ENCODE data around the gene HERPUD1.
A peak's percentile ranks its signal among the peaks of the same experiment; 100 is the strongest.
"Not testable (repeated sequence)": the region's sequence is repeated elsewhere in the genome, so short reads cannot be mapped to it uniquely, and the experiment has no call there.

The HERPUD1 gene

GRCh38 chr16:56911771-56912571 is 20.0 kb upstream of the HERPUD1 start:
- DNase-seq (ENCODE audit: low read depth): no peak

- DNase-seq (ENCODE audit: low read depth): no peak
Measured at GRCh38 chr16:56912746-56913708, 18.9 kb upstream of the HERPUD1 start.

GRCh38 chr16:56914896-56915295 is 17.0 kb upstream of the HERPUD1 start:
- DNase-seq (ENCODE audit: low read depth): no peak

- DNase-seq (ENCODE audit: low read depth): no peak
Measured at GRCh38 chr16:56915336-56916119, 16.4 kb upstream of the HERPUD1 start.

GRCh38 chr16:56916571-56917403 is 15.2 kb upstream of the HERPUD1 start:
- DNase-seq (ENCODE audit: low read depth): no peak

- DNase-seq (ENCODE audit: low read depth): no peak
Measured at GRCh38 chr16:56918467-56919012, 13.4 kb upstream of the HERPUD1 start.

- DNase-seq (ENCODE audit: low read depth): no peak
Measured at GRCh38 chr16:56919099-56919800, 12.7 kb upstream of the HERPUD1 start.

- no peak for DNase-seq (ENCODE audit: low read depth)
Measured at GRCh38 chr16:56921571-56921970, 10.4 kb upstream of the HERPUD1 start.

GRCh38 chr16:56923481-56924091 is 8.4 kb upstream of the HERPUD1 start:
- no peak for DNase-seq (ENCODE audit: low read depth)

- DNase-seq (ENCODE audit: low read depth): no peak
Measured at GRCh38 chr16:56927471-56927870, 4.5 kb upstream of the HERPUD1 start.

- no peak for DNase-seq (ENCODE audit: low read depth)
Measured at GRCh38 chr16:56929639-56930038, 2.3 kb upstream of the HERPUD1 start.

GRCh38 chr16:56930486-56931270 is 1.3 kb upstream of the HERPUD1 start:
- no peak for DNase-seq (ENCODE audit: low read depth)

GRCh38 chr16:56931271-56931891 is 561 bp upstream of the HERPUD1 start:
- DNase-seq (ENCODE audit: low read depth): peak; percentile 7

- DNase-seq (ENCODE audit: low read depth): peak; percentile 9
Measured at GRCh38 chr16:56932721-56933619, 1.0 kb downstream of the HERPUD1 start.

- DNase-seq (ENCODE audit: low read depth): no peak
Measured at GRCh38 chr16:56933828-56934598, 2.1 kb downstream of the HERPUD1 start.

GRCh38 chr16:56934599-56935145 is 2.7 kb downstream of the HERPUD1 start:
- not testable (repeated sequence) for DNase-seq (ENCODE audit: low read depth)

Data from activated T-cell treated with anti-CD3 and anti-CD28 coated beads for 1 hour (primary cell).